OCI-M2 (cell line): ENCODE measurements around the gene FOXJ3.

Experiments
- DNase-seq: peaks from one replicate; lab custom pipeline; 2025; ENCODE audit not compliant: unreplicated experiment; lab: John Stamatoyannopoulos, UW

The FOXJ3 gene

GRCh38 chr1:42195841-42196240 is 139.2 kb downstream of the FOXJ3 start:
- DNase-seq, result no peak

GRCh38 chr1:42192106-42192505 is 142.9 kb downstream of the FOXJ3 start:
- no peak for DNase-seq

DNA sequence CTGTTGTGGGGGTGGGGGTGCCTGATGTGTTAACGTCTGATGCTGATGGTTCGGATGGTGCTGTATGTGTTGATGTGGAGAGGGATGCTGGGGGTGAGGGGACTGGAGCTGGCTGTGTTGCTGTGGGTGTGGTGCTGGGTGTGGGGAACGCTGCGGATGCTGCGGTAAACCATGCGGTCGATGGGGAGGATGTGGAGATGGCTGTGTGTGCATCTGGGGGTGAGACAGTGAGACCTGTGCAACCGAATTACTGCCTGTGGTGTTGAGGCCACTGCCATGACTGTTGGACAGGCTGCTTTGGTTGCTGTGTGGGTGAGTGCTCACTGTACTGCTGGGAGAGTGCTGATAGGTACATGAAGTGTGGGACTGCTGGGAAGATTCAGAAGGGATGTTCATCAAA is 143.7 kb downstream of the FOXJ3 start:
- DNase-seq, result no peak

GRCh38 chr1:42189931-42190853 is 144.8 kb downstream of the FOXJ3 start:
- no peak for DNase-seq

DNA sequence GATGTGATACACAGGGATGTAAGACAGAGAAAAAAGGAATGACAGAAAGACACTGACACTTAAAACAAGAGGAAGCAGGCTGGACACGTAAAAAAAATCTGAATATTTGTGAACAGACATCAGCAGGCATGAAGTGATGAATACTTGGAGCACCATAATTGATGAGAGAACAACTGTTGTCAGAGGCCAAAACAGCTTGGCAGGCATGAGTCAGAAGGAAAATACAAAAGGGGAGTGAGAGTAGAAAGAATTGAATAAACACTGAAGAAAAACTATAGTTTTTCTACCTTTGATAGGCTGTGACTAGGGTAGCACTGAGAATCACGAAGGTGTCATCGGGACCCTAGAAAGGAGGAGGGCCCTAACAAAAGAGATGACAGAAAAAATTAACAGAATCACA is 148.9 kb downstream of the FOXJ3 start:
- DNase-seq, result no peak

- no peak for DNase-seq
Observed at GRCh38 chr1:42184616-42185015, 150.4 kb downstream of the FOXJ3 start.

GRCh38 chr1:42183957-42184268 is 151.1 kb downstream of the FOXJ3 start:
- no peak for DNase-seq

DNA sequence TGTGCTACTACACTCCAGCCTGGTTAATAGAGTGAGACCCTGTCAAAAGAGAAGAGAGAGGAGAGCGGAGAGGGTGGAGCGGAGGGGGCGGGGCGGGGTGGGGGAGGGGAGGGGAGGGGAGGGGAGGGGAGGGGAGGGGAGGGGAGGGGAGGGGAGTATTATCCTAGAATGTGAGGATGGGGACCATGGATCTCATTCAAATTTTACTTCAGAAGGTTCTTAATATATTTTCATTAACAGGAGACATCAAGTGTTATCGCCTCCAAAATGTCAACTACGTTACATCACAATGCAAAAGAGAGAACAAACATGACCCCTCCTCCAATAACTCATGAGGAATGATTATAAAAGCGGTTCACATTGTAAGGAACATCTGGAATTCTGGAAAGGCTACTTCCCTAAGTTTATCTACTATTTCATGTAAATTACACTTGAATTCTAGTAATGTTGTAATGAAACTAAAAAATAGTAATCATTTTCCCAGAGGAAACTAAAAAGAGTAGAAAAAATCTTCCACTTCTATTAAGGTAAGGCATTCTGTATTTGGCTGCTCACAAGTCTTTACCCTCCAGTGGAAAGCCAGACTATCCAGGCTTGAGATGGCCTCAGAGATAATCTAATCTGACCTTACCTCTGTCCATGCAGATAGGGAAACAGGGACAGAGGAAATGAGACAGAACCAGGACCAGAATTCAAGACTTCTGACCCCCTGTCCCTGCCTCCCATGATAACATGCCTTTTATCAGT is 151.7 kb downstream of the FOXJ3 start:
- DNase-seq, result no peak

DNA sequence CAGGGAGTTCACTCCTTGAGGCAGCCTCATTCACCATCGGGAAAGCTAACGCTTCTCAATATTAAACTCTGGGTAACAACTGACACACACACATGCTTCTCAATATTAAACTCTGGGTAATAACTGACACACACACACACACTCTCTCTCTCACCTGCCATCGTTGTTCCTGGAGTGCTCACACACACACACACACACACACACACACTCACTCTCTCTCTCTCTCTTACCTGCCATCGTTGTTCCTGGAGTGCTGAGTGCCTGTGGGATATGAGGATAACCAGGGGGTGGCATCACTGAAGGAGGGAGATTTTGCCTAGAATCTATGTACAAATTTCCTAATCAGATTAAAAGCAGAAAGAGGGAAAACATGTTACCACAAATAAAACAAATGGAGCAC is 153.3 kb downstream of the FOXJ3 start:
- no peak for DNase-seq

GRCh38 chr1:42179900-42180329 is 155.1 kb downstream of the FOXJ3 start:
- no peak for DNase-seq

- DNase-seq, result no peak
Observed at GRCh38 chr1:42179275-42179674, 155.8 kb downstream of the FOXJ3 start.

GRCh38 chr1:42178249-42178648 is 156.8 kb downstream of the FOXJ3 start:
- DNase-seq, result no peak

DNA sequence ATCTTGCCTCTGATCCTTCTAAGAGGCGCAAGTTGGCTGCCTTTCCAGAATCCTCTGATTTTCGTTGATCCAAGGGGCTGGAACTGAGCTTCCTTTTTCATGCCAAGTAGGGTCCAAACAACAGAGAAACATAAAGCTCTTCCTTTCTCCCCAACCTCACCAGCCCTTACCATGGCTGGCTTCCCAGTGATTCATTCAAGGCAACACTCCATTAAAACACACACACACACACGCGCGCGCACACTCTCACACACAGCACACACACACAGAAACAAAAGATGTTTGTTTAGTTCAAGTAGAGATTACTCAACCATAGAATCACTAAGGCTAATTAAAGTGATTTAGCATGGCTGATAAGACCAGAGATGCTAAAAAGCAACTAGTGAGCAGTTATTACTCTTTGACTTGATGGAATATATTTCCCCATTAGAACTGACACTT is 157.5 kb downstream of the FOXJ3 start:
- DNase-seq, result no peak

DNA sequence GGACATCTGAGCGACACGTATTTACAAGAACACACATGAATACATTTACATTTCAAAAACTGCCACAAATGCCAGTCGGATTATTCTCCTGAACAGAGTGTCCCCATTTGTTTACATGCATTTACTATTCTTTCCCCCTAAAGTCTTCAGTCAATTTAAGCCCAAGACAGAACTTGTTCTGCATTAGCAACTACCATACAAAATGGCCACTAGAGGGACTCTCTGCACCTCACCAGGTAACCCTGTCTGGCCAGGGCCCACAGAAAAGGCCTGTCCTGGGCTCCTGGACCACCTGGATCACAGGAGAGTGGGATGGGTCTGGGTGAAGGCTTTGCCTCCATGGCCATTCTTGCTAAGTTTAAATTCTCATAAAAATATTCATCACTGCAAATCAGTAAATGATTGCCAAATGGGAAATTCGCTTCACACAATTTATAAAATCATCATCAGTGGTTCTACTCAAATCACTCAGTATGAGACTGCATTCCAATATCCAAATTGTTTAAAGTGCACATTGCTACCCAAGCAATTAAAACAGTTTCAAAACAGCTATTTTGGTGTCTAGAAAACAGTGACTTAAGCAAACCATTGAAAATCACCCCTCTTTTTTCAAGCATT is 158.0 kb downstream of the FOXJ3 start:
- no peak for DNase-seq

DNA sequence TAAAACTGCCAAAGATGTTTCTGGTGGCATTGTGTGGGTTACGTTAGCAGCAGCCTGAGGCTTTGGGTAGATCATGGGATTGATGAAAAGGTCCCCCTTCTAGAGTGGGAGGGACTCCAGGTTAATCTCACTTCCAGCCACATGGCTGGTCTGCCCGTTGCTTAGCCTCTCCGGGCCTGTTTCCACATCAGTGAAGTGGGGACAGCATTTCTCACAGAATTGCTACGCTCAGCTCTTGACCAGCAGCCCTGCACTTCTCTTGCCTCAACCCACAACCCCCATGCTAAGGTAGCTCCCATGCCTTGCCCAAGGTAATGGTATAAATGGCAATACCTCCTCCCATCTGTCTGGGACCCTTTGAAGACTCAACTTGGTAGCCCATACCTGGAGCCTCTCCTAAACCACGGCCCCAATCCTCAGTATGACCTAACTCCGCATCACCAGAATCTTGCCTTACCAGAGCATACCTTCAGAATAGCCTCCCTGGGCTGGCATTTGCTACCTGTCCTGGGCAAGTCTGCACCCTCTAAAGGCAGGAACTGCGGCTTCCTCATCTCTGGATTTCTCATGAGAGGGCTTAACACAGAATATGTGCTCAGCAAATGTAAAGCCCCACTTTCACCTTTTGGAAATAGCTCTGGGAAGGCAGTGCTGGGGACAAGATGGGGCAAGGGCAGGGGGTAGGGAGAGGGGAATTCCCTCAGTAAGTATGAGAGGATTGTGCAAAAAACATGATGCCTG is 159.6 kb downstream of the FOXJ3 start:
- no peak for DNase-seq

GRCh38 chr1:42173961-42174735 is 160.9 kb downstream of the FOXJ3 start:
- DNase-seq, result no peak

DNA sequence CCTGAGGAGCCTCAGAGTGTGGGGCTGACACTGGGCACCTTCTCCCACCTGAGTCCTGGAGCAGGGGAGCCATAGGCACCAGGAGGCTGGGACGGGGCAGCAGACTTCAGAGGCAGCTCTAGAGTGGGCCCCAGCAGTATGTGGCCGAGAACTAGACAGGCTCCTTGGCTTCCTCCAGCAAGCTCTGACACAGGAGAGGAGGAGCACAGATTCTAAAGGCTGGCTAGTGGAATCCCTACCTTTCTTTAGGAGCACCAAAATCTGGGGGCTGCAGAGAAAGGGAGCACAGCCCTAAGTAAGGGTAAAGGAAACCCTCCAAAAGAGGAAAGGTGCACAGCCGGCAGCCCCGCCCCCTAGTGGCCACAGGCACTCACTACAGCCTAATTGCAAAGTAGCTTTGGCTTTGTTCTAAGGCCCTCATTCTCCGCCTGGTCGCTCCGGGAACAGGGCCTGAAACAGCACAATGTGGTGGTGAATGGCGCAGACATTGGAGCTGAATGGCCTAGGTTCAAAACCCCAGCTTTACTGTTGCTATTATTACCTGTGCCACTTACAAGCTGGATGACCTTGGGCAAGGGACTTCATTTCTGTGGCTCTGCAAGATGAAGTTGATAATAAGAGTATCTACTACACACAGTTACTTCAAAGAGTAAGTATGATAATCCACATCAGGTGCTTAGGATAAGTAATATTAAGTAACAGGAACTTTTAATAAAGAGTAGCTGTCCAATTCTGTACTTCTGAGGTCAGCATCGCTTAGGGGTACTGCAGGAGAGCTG is 161.7 kb downstream of the FOXJ3 start:
- DNase-seq, result no peak

DNA sequence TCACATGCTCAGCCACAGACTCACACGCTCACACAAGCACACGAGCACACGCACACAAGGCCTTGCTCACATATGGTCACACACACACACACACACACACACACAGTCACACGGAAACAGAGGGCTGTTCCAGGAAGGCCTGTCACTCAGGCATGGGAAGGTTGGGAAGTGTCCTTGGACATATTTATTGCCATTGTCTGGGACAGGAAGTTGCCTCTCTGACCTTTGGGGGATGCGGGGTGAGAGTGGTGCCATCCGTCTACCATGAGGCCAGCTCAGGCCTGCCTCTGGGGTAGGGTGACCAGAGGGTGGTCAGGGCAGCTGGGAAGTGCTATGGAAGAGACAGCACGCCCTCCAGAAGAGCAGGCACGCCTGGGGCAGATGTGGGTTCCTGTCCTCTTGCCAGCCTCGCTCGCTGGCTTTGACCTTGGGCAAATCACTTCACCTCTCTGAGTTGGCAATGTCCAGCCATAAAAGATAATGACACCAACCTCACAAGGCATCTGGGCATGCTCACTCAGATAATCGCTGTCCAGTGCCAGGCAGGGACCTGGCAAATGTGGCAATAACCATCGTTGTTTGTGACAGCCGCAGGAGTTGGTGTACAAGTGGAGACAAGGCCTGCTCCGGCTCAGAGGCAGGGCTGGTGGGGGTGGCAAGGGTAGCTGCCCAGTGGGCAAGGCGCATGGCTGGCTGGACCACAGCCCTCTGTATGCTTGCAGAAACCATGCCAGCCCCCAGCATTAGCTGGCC is 162.5 kb downstream of the FOXJ3 start:
- DNase-seq, result no peak

DNA sequence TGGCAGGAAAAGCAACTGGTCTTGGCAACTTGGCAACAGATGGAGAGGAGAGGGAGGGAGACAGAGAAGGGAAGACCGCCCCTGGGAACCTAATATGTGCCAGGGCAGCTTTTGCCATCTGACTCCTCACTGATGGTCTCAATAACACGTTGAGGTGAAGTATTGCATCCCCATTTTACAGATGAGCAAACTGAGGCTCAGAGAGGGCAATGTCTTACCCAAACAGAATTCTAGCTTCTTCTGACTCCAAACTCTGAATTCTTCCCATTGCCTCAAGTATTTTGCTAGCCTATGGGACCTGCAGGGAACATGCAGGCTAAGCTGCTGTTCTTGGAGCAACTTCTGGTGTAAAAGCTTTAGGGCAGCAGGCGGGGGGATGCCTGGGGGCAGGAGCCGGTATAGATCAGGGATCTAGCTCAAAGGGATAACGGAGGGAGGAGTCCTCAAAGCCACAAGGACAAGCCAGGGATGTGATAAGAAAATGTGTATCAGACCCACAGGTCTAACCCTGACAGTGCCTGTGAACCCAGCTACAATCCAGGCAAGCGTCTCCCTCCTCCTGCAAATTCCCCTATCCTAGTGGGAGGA is 163.3 kb downstream of the FOXJ3 start:
- no peak for DNase-seq
